ENCODE data around the gene YAF2. TPM values are rescaled to one million over a fixed set of nuclear protein-coding genes. Genes with fewer than 3 reads are reported as not detected.

Gene YAF2
- total and polyA plus RNA-seq, 2 experiments from 2014 or later, result 26.9 to 39.3 TPM

GRCh38 chr12:42277396-42278127 lies 39.5 kb upstream of the YAF2 start:
- Histone ChIP-seq H3K4me3 (no peak overlapping the region), H3K9me3 (ENCODE audit: low read depth) (no peaks in the 10 kb centered on the region), H3K4me1 (ENCODE audit: low read depth) (peaks cover 13% of the 10 kb centered on the region), H3K27me3 (no peaks in the 10 kb centered on the region), H3K36me3 (no peaks in the 10 kb centered on the region), H3K27ac (no peak overlapping the region)
- no peak for TF ChIP-seq CTCF (IDR thresholded peaks at IDR 0.05; ENCODE audit: low read depth, low read length)
- DNase-seq (ENCODE audit: low read depth in 1 of 2, low spot score in 1 of 2), result no peak

GRCh38 chr12:42275499-42275898 lies 37.5 kb upstream of the YAF2 start:
- TF ChIP-seq CTCF (IDR thresholded peaks at IDR 0.05; ENCODE audit: low read depth, low read length), result no peak
- Histone ChIP-seq H3K36me3 (no peaks in the 10 kb centered on the region), H3K4me1 (ENCODE audit: low read depth) (peaks cover 2% of the 10 kb centered on the region), H3K4me3 (no peak overlapping the region), H3K27ac (no peak overlapping the region), H3K9me3 (ENCODE audit: low read depth) (no peaks in the 10 kb centered on the region), H3K27me3 (no peaks in the 10 kb centered on the region)
- DNase-seq (ENCODE audit: low read depth in 1 of 2, low spot score in 1 of 2), result no peak

- no peak for TF ChIP-seq CTCF (IDR thresholded peaks at IDR 0.05; ENCODE audit: low read depth, low read length)
- H3K4me3 ChIP-seq, result no peak overlapping the region
- DNase-seq (ENCODE audit: low read depth in 1 of 2, low spot score in 1 of 2), result no peak
- no peaks in the 10 kb centered on the region for H3K9me3 ChIP-seq (ENCODE audit: low read depth)
- no peaks in the 10 kb centered on the region for H3K36me3 ChIP-seq
- H3K27me3 ChIP-seq, result no peaks in the 10 kb centered on the region
- H3K27ac ChIP-seq, result no peak overlapping the region
- H3K4me1 ChIP-seq (ENCODE audit: low read depth), result peaks cover 2% of the 10 kb centered on the region
Measured at GRCh38 chr12:42273706-42274105, 35.7 kb upstream of the YAF2 start.

- TF ChIP-seq CTCF (IDR thresholded peaks at IDR 0.05; ENCODE audit: low read depth, low read length), result no peak
- DNase-seq (ENCODE audit: low read depth in 1 of 2, low spot score in 1 of 2), result no peak
- Histone ChIP-seq H3K9me3 (ENCODE audit: low read depth) (no peaks in the 10 kb centered on the region), H3K4me3 (no peak overlapping the region), H3K36me3 (no peaks in the 10 kb centered on the region), H3K27ac (no peak overlapping the region), H3K4me1 (ENCODE audit: low read depth) (no peaks in the 10 kb centered on the region), H3K27me3 (no peaks in the 10 kb centered on the region)
Measured at GRCh38 chr12:42270596-42270995, 32.5 kb upstream of the YAF2 start.

- H3K36me3 ChIP-seq, result no peaks in the 10 kb centered on the region
- TF ChIP-seq CTCF (IDR thresholded peaks at IDR 0.05; ENCODE audit: low read depth, low read length), result no peak
- no peaks in the 10 kb centered on the region for H3K27me3 ChIP-seq
- H3K4me3 ChIP-seq, result no peak overlapping the region
- H3K27ac ChIP-seq, result no peak overlapping the region
- no peak for DNase-seq (ENCODE audit: low read depth in 1 of 2, low spot score in 1 of 2)
- H3K9me3 ChIP-seq (ENCODE audit: low read depth), result no peaks in the 10 kb centered on the region
- no peaks in the 10 kb centered on the region for H3K4me1 ChIP-seq (ENCODE audit: low read depth)
Measured at GRCh38 chr12:42267413-42268190, 29.6 kb upstream of the YAF2 start.

All from cardiac muscle cell (in vitro differentiated cells and primary cell).